RWPE2 (cell line): ENCODE results near the gene CACNA1A.

Source experiments
- ATAC-seq: fragments of 200-7000 bp; cut with Tn5 transposase; 3 replicates; pipeline ENCODE4 v1.9.1; 2021; ENCODE audit warnings: low read depth
- DNase-seq: peaks from one replicate; pipeline ENCODE4 v3.0.0-alpha.2; 2020; ENCODE audit warnings: low spot score
- H3K27ac ChIP-seq: fragments of 450-650 bp; 2 replicates; pipeline ENCODE4 v1.5.1; 2017; ENCODE audit warnings: mild to moderate bottlenecking; ENCODE audit not compliant: poor library complexity, severe bottlenecking
- H3K27me3 ChIP-seq: fragments of 250-450 bp; sonication (Bioruptor Pico); 2 replicates; pipeline ENCODE4 v1.5.1; 2021; ENCODE audit warnings: mild to moderate bottlenecking, moderate library complexity; ENCODE audit not compliant: insufficient read depth, poor library complexity, severe bottlenecking
- H3K36me3 ChIP-seq: fragments of 250-450 bp; sonication (Bioruptor Pico); 2 replicates; pipeline ENCODE4 v1.5.1; 2020; ENCODE audit warnings: low read depth, mild to moderate bottlenecking, moderate library complexity
- H3K4me1 ChIP-seq: fragments of 250-450 bp; sonication (Bioruptor Pico); 2 replicates; pipeline ENCODE4 v1.5.1; 2021; ENCODE audit warnings: mild to moderate bottlenecking, moderate library complexity; ENCODE audit not compliant: insufficient read depth, poor library complexity, severe bottlenecking
- H3K4me3 ChIP-seq: fragments of 250-450 bp; sonication (Bioruptor Pico); 2 replicates; pipeline ENCODE4 v1.5.1; 2021; ENCODE audit warnings: mild to moderate bottlenecking, moderate library complexity; ENCODE audit not compliant: severe bottlenecking
- H3K9me3 ChIP-seq: fragments of 250-450 bp; sonication (Bioruptor Pico); 2 replicates; pipeline ENCODE4 v1.5.1; 2021; ENCODE audit warnings: mild to moderate bottlenecking, moderate library complexity; ENCODE audit not compliant: severe bottlenecking
- CTCF ChIP-seq: fragments of 450-650 bp; IDR thresholded peaks from one replicate; pipeline ENCODE4 v1.5.1; 2017; ENCODE audit warnings: mild to moderate bottlenecking, moderate library complexity; ENCODE audit not compliant: poor library complexity, severe bottlenecking

CACNA1A gene

GRCh38 chr19:13283871-13284270 lies 222.4 kb downstream of the CACNA1A start:
- no peak for TF ChIP-seq CTCF
- no peak for DNase-seq
- no peaks in the 10 kb centered on the region for H3K4me1 ChIP-seq
- H3K27ac ChIP-seq = no peak overlapping the region
- no peaks in the 10 kb centered on the region for H3K27me3 ChIP-seq
- no peaks in the 10 kb centered on the region for H3K36me3 ChIP-seq
- no peak for ATAC-seq
- H3K9me3 ChIP-seq = no peaks in the 10 kb centered on the region
- no peak overlapping the region for H3K4me3 ChIP-seq

- ATAC-seq = no peak
- no peak for TF ChIP-seq CTCF
- DNase-seq = no peak
Observed at GRCh38 chr19:13282486-13283065, 223.7 kb downstream of the CACNA1A start.

DNA sequence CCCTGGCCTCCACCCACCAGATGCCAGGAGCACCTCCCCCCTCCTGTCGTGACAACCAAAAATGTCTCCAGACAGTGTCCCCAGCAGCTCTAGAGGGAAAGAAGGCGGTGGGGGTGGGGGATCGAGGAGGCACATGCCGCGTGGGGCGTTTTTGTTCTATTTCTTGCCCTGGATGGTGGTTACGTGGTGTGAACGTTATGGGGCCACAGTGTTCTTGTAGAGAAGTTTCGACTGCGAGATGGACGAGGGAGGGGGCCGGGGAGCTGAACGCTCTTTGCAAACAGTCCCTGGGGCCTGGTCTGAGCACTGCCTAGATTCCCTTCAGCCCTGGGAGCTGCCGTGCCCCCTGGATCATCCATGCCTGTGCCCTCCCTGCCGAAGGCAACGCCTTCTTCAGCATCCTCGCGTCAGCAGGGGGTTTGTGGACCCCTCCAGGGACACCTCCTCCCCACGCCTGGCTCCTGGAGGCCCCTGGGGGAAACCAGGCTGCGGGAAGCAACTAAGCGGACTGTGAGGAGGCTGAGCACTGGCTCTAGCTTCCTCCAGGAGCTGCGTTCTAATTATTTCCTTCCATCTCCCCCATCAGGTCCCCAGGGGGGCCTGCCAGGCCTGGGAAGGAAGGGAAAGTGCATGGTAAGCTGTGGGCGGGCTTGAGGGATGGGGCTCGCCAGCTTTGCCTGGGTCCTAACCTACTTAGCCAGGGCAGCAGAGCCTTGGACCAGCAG lies 224.6 kb downstream of the CACNA1A start:
- DNase-seq (no peak), ATAC-seq (no peak)
- TF ChIP-seq CTCF = no peak
- Histone ChIP-seq H3K9me3 (no peaks in the 10 kb centered on the region), H3K4me1 (no peaks in the 10 kb centered on the region), H3K4me3 (no peak overlapping the region), H3K27me3 (no peaks in the 10 kb centered on the region), H3K27ac (no peak overlapping the region), H3K36me3 (no peaks in the 10 kb centered on the region)

More at GRCh38 chr19:13282486-13283065, 223.7 kb downstream of the CACNA1A start:
- Histone ChIP-seq H3K9me3 (no peaks in the 10 kb centered on the region), H3K36me3 (no peaks in the 10 kb centered on the region), H3K27ac (no peak overlapping the region), H3K27me3 (no peaks in the 10 kb centered on the region), H3K4me3 (no peak overlapping the region), H3K4me1 (no peaks in the 10 kb centered on the region)

- no peaks in the 10 kb centered on the region for H3K27me3 ChIP-seq
- no peak for TF ChIP-seq CTCF
- DNase-seq (no peak), ATAC-seq (peak; percentile 90)
- no peaks in the 10 kb centered on the region for H3K4me1 ChIP-seq
- H3K36me3 ChIP-seq = no peaks in the 10 kb centered on the region
- H3K9me3 ChIP-seq = no peaks in the 10 kb centered on the region
- no peak overlapping the region for H3K4me3 ChIP-seq
- no peak overlapping the region for H3K27ac ChIP-seq
Observed at GRCh38 chr19:13277104-13277809, 229.0 kb downstream of the CACNA1A start.
